Fibroblast of pulmonary artery (primary cell): ENCODE results near the gene HIPK2.

Experiments used
- DNase-seq: peaks from one replicate; pipeline ENCODE4 v3.0.0-alpha.2; 2010; ENCODE audit warnings: low read depth
- H3K4me3 ChIP-seq: replicated peaks from 2 replicates; pipeline ENCODE4 v1.5.1; 2011; ENCODE audit warnings: low read depth, mild to moderate bottlenecking, control low read depth, low read length, moderate library complexity
- TF ChIP-seq, protein P1 (sequence below): IDR thresholded peaks from 2 replicates; pipeline ENCODE4 v1.5.1; 2011; ENCODE audit warnings: mild to moderate bottlenecking, control low read depth, low read length, inconsistent platforms; ENCODE audit errors: missing control alignments

The HIPK2 gene

GRCh38 chr7:139693651-139694388, 84.0 kb downstream of the HIPK2 start:
- DNase-seq: no peak
- H3K4me3 ChIP-seq: no peak overlapping the region
- TF ChIP-seq, protein P1, sequence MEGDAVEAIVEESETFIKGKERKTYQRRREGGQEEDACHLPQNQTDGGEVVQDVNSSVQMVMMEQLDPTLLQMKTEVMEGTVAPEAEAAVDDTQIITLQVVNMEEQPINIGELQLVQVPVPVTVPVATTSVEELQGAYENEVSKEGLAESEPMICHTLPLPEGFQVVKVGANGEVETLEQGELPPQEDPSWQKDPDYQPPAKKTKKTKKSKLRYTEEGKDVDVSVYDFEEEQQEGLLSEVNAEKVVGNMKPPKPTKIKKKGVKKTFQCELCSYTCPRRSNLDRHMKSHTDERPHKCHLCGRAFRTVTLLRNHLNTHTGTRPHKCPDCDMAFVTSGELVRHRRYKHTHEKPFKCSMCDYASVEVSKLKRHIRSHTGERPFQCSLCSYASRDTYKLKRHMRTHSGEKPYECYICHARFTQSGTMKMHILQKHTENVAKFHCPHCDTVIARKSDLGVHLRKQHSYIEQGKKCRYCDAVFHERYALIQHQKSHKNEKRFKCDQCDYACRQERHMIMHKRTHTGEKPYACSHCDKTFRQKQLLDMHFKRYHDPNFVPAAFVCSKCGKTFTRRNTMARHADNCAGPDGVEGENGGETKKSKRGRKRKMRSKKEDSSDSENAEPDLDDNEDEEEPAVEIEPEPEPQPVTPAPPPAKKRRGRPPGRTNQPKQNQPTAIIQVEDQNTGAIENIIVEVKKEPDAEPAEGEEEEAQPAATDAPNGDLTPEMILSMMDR: no peak

GRCh38 chr7:139692723-139693122, 85.1 kb downstream of the HIPK2 start:
- no peak overlapping the region for H3K4me3 ChIP-seq
- DNase-seq: no peak
- TF ChIP-seq, protein P1: no peak

GRCh38 chr7:139691253-139691781, 86.5 kb downstream of the HIPK2 start:
- peak; percentile 19 for DNase-seq
- H3K4me3 ChIP-seq: no peak overlapping the region
- TF ChIP-seq, protein P1: no peak

- DNase-seq: peak; percentile 62
- TF ChIP-seq, protein P1: no peak
- H3K4me3 ChIP-seq: no peak overlapping the region
Measured at GRCh38 chr7:139687980-139688632, 89.7 kb downstream of the HIPK2 start.

- TF ChIP-seq, protein P1: no peak
- no peak overlapping the region for H3K4me3 ChIP-seq
- no peak for DNase-seq
Measured at GRCh38 chr7:139687211-139687954, 90.4 kb downstream of the HIPK2 start.

GRCh38 chr7:139683137-139683921, 94.5 kb downstream of the HIPK2 start:
- TF ChIP-seq, protein P1: no peak
- H3K4me3 ChIP-seq: no peak overlapping the region
- peak; percentile 62 for DNase-seq
